H1 (cell line): ENCODE measurements around the gene AIF1. TPM values are rescaled to one million over a fixed set of nuclear protein-coding genes. Genes with fewer than 3 reads are reported as not detected.

ENCODE experiments used
- CTCF ChIA-PET: fragments of 300-600 bp; sonication (Branson Sonifier 250); formaldehyde crosslinking; loops from one replicate; lab custom pipeline; 2021; ENCODE audit not compliant: partially characterized antibody; lab: Charles Lee
- POLR2A ChIA-PET: fragments of 300-600 bp; sonication (Branson Sonifier 250); formaldehyde crosslinking; loops from one replicate; lab custom pipeline; 2021; ENCODE audit warnings: inconsistent platforms; ENCODE audit not compliant: partially characterized antibody; lab: Charles Lee
- DNase-seq, 2 experiments: peaks; one replicate each; pipeline versions ENCODE4 v3.0.0 to v3.0.0-alpha.2; 2010 to 2022; ENCODE audit warnings: low spot score in 2 of 2, low read depth in 1 of 2, mixed read lengths in 1 of 2
- FAIRE-seq: peaks from 2 replicates; lab custom pipeline; 2011; peaks lifted over from hg19 to GRCh38; lab: Jason Lieb, UNC
- H2AFZ ChIP-seq: 2 replicates; pipeline ENCODE4 v1.8.1; 2012; ENCODE audit warnings: low read length, inconsistent platforms
- H2AK5ac ChIP-seq: 2 replicates; pipeline ENCODE4 v1.6.1; 2013; ENCODE audit warnings: low read depth, low read length
- H2BK120ac ChIP-seq: replicated peaks from 2 replicates; pipeline ENCODE3; 2013; ENCODE audit warnings: low read depth, low read length, inconsistent platforms
- H2BK12ac ChIP-seq: 2 replicates; pipeline ENCODE4 v1.6.1; 2013; ENCODE audit warnings: low read depth, low read length
- H2BK15ac ChIP-seq: 2 replicates; pipeline ENCODE4 v1.6.1; 2013; ENCODE audit warnings: low read length
- H2BK20ac ChIP-seq: 2 replicates; pipeline ENCODE4 v1.6.1; 2013; ENCODE audit warnings: low read length
- H2BK5ac ChIP-seq: 2 replicates; pipeline ENCODE4 v1.6.1; 2013; ENCODE audit warnings: low read depth, low read length
- H3K14ac ChIP-seq: 2 replicates; pipeline ENCODE4 v1.6.1; 2013; ENCODE audit warnings: inconsistent platforms; ENCODE audit not compliant: insufficient read length
- H3K18ac ChIP-seq: 2 replicates; pipeline ENCODE4 v1.6.1; 2013; ENCODE audit warnings: low read length; ENCODE audit errors: extremely low read depth
- H3K23ac ChIP-seq: 2 replicates; pipeline ENCODE4 v1.6.1; 2013; ENCODE audit warnings: inconsistent platforms; ENCODE audit not compliant: insufficient read length
- H3K23me2 ChIP-seq: 2 replicates; pipeline ENCODE4 v1.6.1; 2013; ENCODE audit warnings: low read depth, low read length
- H3K27ac ChIP-seq: 2 replicates; pipeline ENCODE4 v1.6.1; 2011; ENCODE audit warnings: low read depth, low read length, inconsistent platforms
- H3K27me3 ChIP-seq, 4 experiments: replicated peaks in 1 of 4; 1 replicate in 1 of 4; 2 replicates in 3 of 4; pipeline versions ENCODE4 v1.6.1 to v1.8.1; 2011 to 2013; ENCODE audit warnings: low read length in 3 of 4, mild to moderate bottlenecking in 3 of 4, inconsistent platforms in 2 of 4, mixed read lengths in 2 of 4, moderate library complexity in 1 of 4; ENCODE audit not compliant: control insufficient read depth in 3 of 4, insufficient read depth in 3 of 4; ENCODE audit errors: extremely low read depth in 1 of 4
- H3K36me3 ChIP-seq, 4 experiments: 2 replicates each; pipeline versions ENCODE4 v1.6.1 to v1.8.1; 2011 to 2013; ENCODE audit warnings: mild to moderate bottlenecking in 4 of 4, low read length in 3 of 4, moderate library complexity in 2 of 4, control low read depth in 1 of 4, inconsistent platforms in 1 of 4; ENCODE audit not compliant: insufficient read depth in 4 of 4, control insufficient read depth in 2 of 4
- H3K4ac ChIP-seq: replicated peaks from 2 replicates; pipeline ENCODE3; 2013; ENCODE audit warnings: low read length, low read depth, mixed read lengths, inconsistent platforms; ENCODE audit not compliant: insufficient read length
- H3K4me1 ChIP-seq, 4 experiments: replicated peaks in 1 of 4; 1 replicate in 1 of 4; 2 replicates in 3 of 4; pipeline versions ENCODE4 v1.6.1 to v1.8.1; 2011 to 2013; ENCODE audit warnings: low read length in 3 of 4, inconsistent platforms in 2 of 4, mixed read lengths in 1 of 4; ENCODE audit not compliant: insufficient read depth in 4 of 4, control insufficient read depth in 3 of 4
- H3K4me2 ChIP-seq, 2 experiments: 2 replicates each; pipeline versions ENCODE4 v1.6.1 to v1.8.1; 2011 to 2013; ENCODE audit warnings: low read depth in 2 of 2, low read length in 2 of 2, control low read depth in 1 of 2, inconsistent platforms in 1 of 2, mild to moderate bottlenecking in 1 of 2; ENCODE audit not compliant: insufficient read depth in 1 of 2
- H3K4me3 ChIP-seq, 4 experiments: fragments of 200-600, 300-600 bp in 1 of 4; sonication (generic), shearing (Covaris generic), sonication (Bioruptor Twin) in 1 of 4; 2 replicates each; pipeline versions ENCODE4 v1.5.1 to v1.8.1; 2011 to 2016; ENCODE audit warnings: low read length in 4 of 4, low read depth in 3 of 4, control low read depth in 2 of 4, inconsistent platforms in 2 of 4, mild to moderate bottlenecking in 2 of 4, mixed read lengths in 1 of 4, moderate library complexity in 1 of 4; ENCODE audit not compliant: insufficient read depth in 2 of 4; ENCODE audit errors: extremely low read depth in 1 of 4
- H3K56ac ChIP-seq: replicated peaks from 2 replicates; pipeline ENCODE3; 2013; ENCODE audit warnings: low read depth, mild to moderate bottlenecking, mixed read lengths, low read length, inconsistent platforms; ENCODE audit not compliant: insufficient read length
- H3K79me1 ChIP-seq: 2 replicates; pipeline ENCODE4 v1.6.1; 2013; ENCODE audit warnings: low read depth, low read length, control low read depth
- H3K79me2 ChIP-seq, 2 experiments: 2 replicates each; pipeline versions ENCODE4 v1.6.1 to v1.8.1; 2012 to 2013; ENCODE audit warnings: low read length in 2 of 2, mild to moderate bottlenecking in 2 of 2, inconsistent platforms in 1 of 2; ENCODE audit not compliant: insufficient read depth in 2 of 2, control insufficient read depth in 1 of 2
- H3K9ac ChIP-seq, 4 experiments: replicated peaks in 1 of 4; 1 replicate in 1 of 4; 2 replicates in 3 of 4; pipeline versions ENCODE4 v1.6.1 to v1.8.1; 2011 to 2013; ENCODE audit warnings: low read depth in 3 of 4, low read length in 3 of 4, control low read depth in 2 of 4, mild to moderate bottlenecking in 2 of 4, moderate library complexity in 2 of 4, inconsistent platforms in 1 of 4; ENCODE audit errors: extremely low read depth in 1 of 4
- H3K9me3 ChIP-seq, 2 experiments: 2 replicates each; pipeline versions ENCODE4 v1.6.1 to v1.8.1; 2012 to 2013; ENCODE audit warnings: mild to moderate bottlenecking in 2 of 2, moderate library complexity in 2 of 2, control low read depth in 1 of 2, inconsistent platforms in 1 of 2, low read depth in 1 of 2, low read length in 1 of 2, mixed read lengths in 1 of 2; ENCODE audit not compliant: insufficient read depth in 2 of 2
- H4K20me1 ChIP-seq, 2 experiments: replicated peaks in 1 of 2; 2 replicates each; pipeline versions ENCODE3 to v1.8.1; 2011 to 2013; ENCODE audit warnings: inconsistent platforms in 2 of 2, low read length in 2 of 2, mild to moderate bottlenecking in 1 of 2; ENCODE audit not compliant: insufficient read depth in 2 of 2, control insufficient read depth in 1 of 2
- H4K5ac ChIP-seq: 2 replicates; pipeline ENCODE4 v1.6.1; 2013; ENCODE audit warnings: low read length, low read depth, mixed read lengths, inconsistent platforms; ENCODE audit not compliant: insufficient read length
- H4K8ac ChIP-seq: 2 replicates; pipeline ENCODE4 v1.8.0; 2013; ENCODE audit warnings: mild to moderate bottlenecking, moderate library complexity, low read length, inconsistent platforms; ENCODE audit not compliant: insufficient read depth; ENCODE audit errors: extremely low read depth
- H4K91ac ChIP-seq: replicated peaks from 2 replicates; pipeline ENCODE3; 2013; ENCODE audit warnings: low read length, mixed read lengths, inconsistent platforms; ENCODE audit not compliant: insufficient read length
- ZNF274 ChIP-seq: IDR thresholded peaks from 2 replicates; pipeline ENCODE4 v1.7.0; 2012; ENCODE audit warnings: low read length, borderline replicate concordance; ENCODE audit errors: extremely low read depth
- WGBS, 2 experiments: shearing (Covaris generic) in 1 of 2; methylation state at CpG; one replicate each; pipeline versions ENCODE4 v1.1.6 to v1.1.7; 2013 to 2015; ENCODE audit warnings: low lambda C conversion rate in 2 of 2, mixed read lengths in 2 of 2, inconsistent platforms in 1 of 2, low coverage in 1 of 2, missing lambda C conversion rate in 1 of 2; ENCODE audit not compliant: insufficient replicate concordance in 2 of 2, insufficient coverage in 1 of 2, insufficient read length in 1 of 2; ENCODE audit errors: extremely low coverage in 1 of 2, missing lambda C conversion rate in 1 of 2; 5-methylcytosine and 5-hydroxymethylcytosine counted together
- polyA plus RNA-seq, 7 experiments: library from polyadenylated mRNA; depleted of rRNA in 3 of 7; stranded (reverse) in 5 of 7; unstranded in 2 of 7; fragments of >200 nt in 5 of 7; fragments of 200-250 nt in 2 of 7; gene quantifications; 1 replicate in 5 of 7; 2 replicates in 1 of 7; 4 replicates in 1 of 7; pipeline versions ENCODE4 v1.2.1 to v1.2.3, GENCODE V29; 2011 to 2013; ENCODE audit warnings: missing spikeins in 2 of 7, mixed read lengths in 2 of 7
- total RNA-seq: library from RNA; stranded (reverse); fragmentation: NEBNext Ultra II Directional; extraction: Animal tissue kit (Norgen Biotek cat#: 25700); gene quantifications from 2 replicates; pipeline ENCODE4 v1.2.1, GENCODE V29; 2021

Gene AIF1
- total and polyA plus RNA-seq, 2 of the 8 experiments (the other 6 are each of a cell fraction or from before 2014, with no cell fraction given), result 6.3 to 9.8 TPM

DNA sequence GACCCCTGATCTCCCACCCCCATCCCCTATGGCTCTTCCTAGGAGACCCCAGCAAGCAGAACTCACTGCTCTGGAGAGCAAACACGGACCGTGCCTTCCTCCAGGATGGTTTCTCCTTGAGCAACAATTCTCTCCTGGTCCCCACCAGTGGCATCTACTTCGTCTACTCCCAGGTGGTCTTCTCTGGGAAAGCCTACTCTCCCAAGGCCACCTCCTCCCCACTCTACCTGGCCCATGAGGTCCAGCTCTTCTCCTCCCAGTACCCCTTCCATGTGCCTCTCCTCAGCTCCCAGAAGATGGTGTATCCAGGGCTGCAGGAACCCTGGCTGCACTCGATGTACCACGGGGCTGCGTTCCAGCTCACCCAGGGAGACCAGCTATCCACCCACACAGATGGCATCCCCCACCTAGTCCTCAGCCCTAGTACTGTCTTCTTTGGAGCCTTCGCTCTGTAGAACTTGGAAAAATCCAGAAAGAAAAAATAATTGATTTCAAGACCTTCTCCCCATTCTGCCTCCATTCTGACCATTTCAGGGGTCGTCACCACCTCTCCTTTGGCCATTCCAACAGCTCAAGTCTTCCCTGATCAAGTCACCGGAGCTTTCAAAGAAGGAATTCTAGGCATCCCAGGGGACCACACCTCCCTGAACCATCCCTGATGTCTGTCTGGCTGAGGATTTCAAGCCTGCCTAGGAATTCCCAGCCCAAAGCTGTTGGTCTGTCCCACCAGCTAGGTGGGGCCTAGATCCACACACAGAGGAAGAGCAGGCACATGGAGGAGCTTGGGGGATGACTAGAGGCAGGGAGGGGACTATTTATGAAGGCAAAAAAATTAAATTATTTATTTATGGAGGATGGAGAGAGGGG lies 41.6 kb upstream of the AIF1 start:
- Histone ChIP-seq H3K4me2 (no peak overlapping the region), H3K27ac (no peak overlapping the region), H3K36me3 (no peaks in the 10 kb centered on the region), H2AK5ac (no peak overlapping the region), H3K4me1 (no peaks in the 10 kb centered on the region; a peak in 1 of 7 replicates), H3K79me2 (no peaks in the 10 kb centered on the region), H2AFZ (no peak overlapping the region), H3K18ac (no peak overlapping the region), H3K4ac (no peak overlapping the region), H2BK15ac (no peak overlapping the region), H3K9ac (no peak overlapping the region), H4K5ac (no peak overlapping the region), H4K20me1 (no peaks in the 10 kb centered on the region), H2BK120ac (no peak overlapping the region), H2BK20ac (no peak overlapping the region), H2BK12ac (0 out of 2 replicates have a peak overlapping the region, but pooled peaks have one; percentile 27), H3K4me3 (no peak overlapping the region), H3K23me2 (no peaks in the 10 kb centered on the region; the same call in 1 of the 2 replicates), H3K23ac (no peak overlapping the region), H3K9me3 (no peaks in the 10 kb centered on the region), H2BK5ac (no peak overlapping the region), H3K27me3 (no peaks in the 10 kb centered on the region), H4K91ac (no peak overlapping the region), H3K14ac (no peak overlapping the region), H4K8ac (no peak overlapping the region), H3K56ac (no peak overlapping the region), H3K79me1 (no peaks in the 10 kb centered on the region)
- FAIRE-seq (no peak), DNase-seq (no peak)
- 89% methylated on average over 9 of the region's 9 CpGs; no CpG with 5 or more reads in 1 of the 2 experiments for WGBS, 2 experiments
- ChIA-PET POLR2A (interaction anchor here (0.8 to 12.2 kb wide), 10 partner anchors 13 to 265 kb away, joined by 3 to 110 read pairs (median 4); partner anchors contain the start of genes ATP6V1G2 and DDX39B), CTCF (interaction anchor here (0.6 to 19.2 kb wide), 9 partner anchors 8 to 40 kb away, joined by 3 to 640 read pairs (median 5); partner anchors contain the start of genes ATP6V1G2, LST1, LTB and NCR3)
- no peak for TF ChIP-seq ZNF274
